Stromal cell of bone marrow (primary cell): ENCODE data around the gene ENTR1.

ENCODE experiments used
- DNase-seq: peaks from one replicate; pipeline ENCODE4 v3.0.0-alpha.2; 2012; ENCODE audit warnings: low read depth

ENTR1 gene

GRCh38 chr9:136410500-136411287, at the start of gene ENTR1, which contains the start of gene PMPCA:
Gene ENTR1, minus strand, starts transcription at chr9:136410614. Its CDS starts 217 bp downstream, at chr9:136410397.
Gene PMPCA, plus strand, starts transcription at chr9:136410658. Its CDS starts 11 bp downstream, at chr9:136410669.
- DNase-seq, result peak; percentile 71

GRCh38 chr9:136459425-136459824, 49.0 kb upstream of the ENTR1 start:
- no peak for DNase-seq

GRCh38 chr9:136457326-136457725, 46.9 kb upstream of the ENTR1 start:
- no peak for DNase-seq

- no peak for DNase-seq
Observed at GRCh38 chr9:136456258-136456657, 45.8 kb upstream of the ENTR1 start.

GRCh38 chr9:136455043-136456002, 44.9 kb upstream of the ENTR1 start:
- DNase-seq, result no peak

- no peak for DNase-seq
Observed at GRCh38 chr9:136454026-136454796, 43.8 kb upstream of the ENTR1 start.

GRCh38 chr9:136453326-136453725, 42.9 kb upstream of the ENTR1 start:
- DNase-seq, result no peak

- no peak for DNase-seq
Observed at GRCh38 chr9:136451221-136451877, 40.9 kb upstream of the ENTR1 start.

- no peak for DNase-seq
Observed at GRCh38 chr9:136448655-136449054, 38.2 kb upstream of the ENTR1 start.

GRCh38 chr9:136447173-136447778, 36.9 kb upstream of the ENTR1 start:
- no peak for DNase-seq

- no peak for DNase-seq
Observed at GRCh38 chr9:136445799-136446198, 35.4 kb upstream of the ENTR1 start.

GRCh38 chr9:136444102-136444501, 33.7 kb upstream of the ENTR1 start:
- DNase-seq, result no peak

- DNase-seq, result no peak
Observed at GRCh38 chr9:136443687-136444086, 33.3 kb upstream of the ENTR1 start.

GRCh38 chr9:136443087-136443486, 32.7 kb upstream of the ENTR1 start:
- DNase-seq, result no peak

GRCh38 chr9:136442265-136442664, 31.9 kb upstream of the ENTR1 start:
- no peak for DNase-seq

GRCh38 chr9:136441681-136442245, 31.3 kb upstream of the ENTR1 start:
- DNase-seq, result no peak

GRCh38 chr9:136441191-136441680, 30.8 kb upstream of the ENTR1 start:
- no peak for DNase-seq

- peak; percentile 47 for DNase-seq
Observed at GRCh38 chr9:136439481-136440408, 29.3 kb upstream of the ENTR1 start, which contains the start of gene INPP5E. Gene INPP5E, minus strand, starts transcription at chr9:136439845. Its CDS starts 426 bp downstream, at chr9:136439419.
